Stomach (tissue), 4 donors: ENCODE data around the gene JAK1.

Experiments used
- CTCF ChIP-seq, 7 experiments: fragments of 450-650 bp in 4 of 7; fragments of 200-600 bp in 3 of 7; sonication (generic) in 3 of 7; IDR thresholded peaks; one replicate each; pipeline ENCODE4 v1.5.1; 2016 to 2019; ENCODE audit warnings: antibody characterized with exemption in 7 of 7, control low read depth in 2 of 7, mild to moderate bottlenecking in 1 of 7
- POLR2AphosphoS5 ChIP-seq, 3 donors: sonication (generic); formaldehyde crosslinking; IDR thresholded peaks; one replicate each; pipeline ENCODE4 v1.6.1; 2016; ENCODE audit warnings: antibody characterized with exemption in 3 of 3

- no peak for TF ChIP-seq POLR2AphosphoS5 (IDR thresholded peaks at IDR 0.05)
- no peak for TF ChIP-seq CTCF (IDR thresholded peaks at IDR 0.05)
Measured at GRCh38 chr1:64976361-64976760, 10.0 kb upstream of the JAK1 start.
